GM18907 (cell line): ENCODE data around the gene PDCD6IP.
"Not testable (repeated sequence)": the region's sequence is repeated elsewhere in the genome, so short reads cannot be mapped to it uniquely, and the experiment has no call there.

ENCODE experiments used
- ATAC-seq: cut with Tn5 transposase; IDR thresholded peaks from one replicate; pipeline ENCODE4 v1.9.1; 2021; ENCODE audit warnings: mild to moderate bottlenecking, moderate library complexity; ENCODE audit not compliant: unreplicated experiment

The PDCD6IP gene

GRCh38 chr3:33792167-33792892 is 6.1 kb upstream of the PDCD6IP start:
- no peak for ATAC-seq

GRCh38 chr3:33795131-33795530 is 3.3 kb upstream of the PDCD6IP start:
- ATAC-seq: no peak

- ATAC-seq: no peak
Measured at GRCh38 chr3:33795856-33796536, 2.4 kb upstream of the PDCD6IP start.

- peak; percentile 56 for ATAC-seq
Measured at GRCh38 chr3:33798113-33798417, 365 bp upstream of the PDCD6IP start.

GRCh38 chr3:33799202-33799551 is 747 bp downstream of the PDCD6IP start:
- ATAC-seq: no peak

GRCh38 chr3:33803252-33803651 is 4.8 kb downstream of the PDCD6IP start:
- ATAC-seq: no peak

- no peak for ATAC-seq
Measured at GRCh38 chr3:33803894-33804526, 5.6 kb downstream of the PDCD6IP start.

GRCh38 chr3:33807191-33807590 is 8.8 kb downstream of the PDCD6IP start:
- no peak for ATAC-seq

- ATAC-seq: no peak
Measured at GRCh38 chr3:33808559-33808958, 10.1 kb downstream of the PDCD6IP start.

- ATAC-seq: no peak
Measured at GRCh38 chr3:33810545-33810944, 12.1 kb downstream of the PDCD6IP start.

- ATAC-seq: no peak
Measured at GRCh38 chr3:33821989-33822388, 23.6 kb downstream of the PDCD6IP start.

GRCh38 chr3:33823821-33824220 is 25.4 kb downstream of the PDCD6IP start:
- ATAC-seq: no peak

- no peak for ATAC-seq
Measured at GRCh38 chr3:33825111-33825510, 26.7 kb downstream of the PDCD6IP start.

GRCh38 chr3:33826206-33826605 is 27.8 kb downstream of the PDCD6IP start:
- ATAC-seq: no peak

GRCh38 chr3:33826688-33827087 is 28.3 kb downstream of the PDCD6IP start:
- no peak for ATAC-seq

GRCh38 chr3:33829720-33830119 is 31.3 kb downstream of the PDCD6IP start:
- no peak for ATAC-seq

GRCh38 chr3:33831053-33831452 is 32.6 kb downstream of the PDCD6IP start:
- no peak for ATAC-seq

GRCh38 chr3:33833408-33834095 is 35.1 kb downstream of the PDCD6IP start:
- peak; percentile 31 for ATAC-seq

- ATAC-seq: peak; percentile 66
Measured at GRCh38 chr3:33834096-33834453, 35.6 kb downstream of the PDCD6IP start.

- not testable (repeated sequence) for ATAC-seq
Measured at GRCh38 chr3:33837182-33837581, 38.8 kb downstream of the PDCD6IP start.

GRCh38 chr3:33839283-33839682 is 40.9 kb downstream of the PDCD6IP start:
- no peak for ATAC-seq

- no peak for ATAC-seq
Measured at GRCh38 chr3:33840179-33840578, 41.7 kb downstream of the PDCD6IP start.
